Astrocyte of the spinal cord (primary cell): ENCODE measurements around the gene GRID2.

Source experiments
- DNase-seq: peaks from one replicate; pipeline ENCODE4 v3.0.0; 2011; ENCODE audit warnings: low read depth, low spot score
- H3K4me3 ChIP-seq: 2 replicates; pipeline ENCODE4 v1.5.1; 2011; ENCODE audit warnings: low read depth, mild to moderate bottlenecking, low read length, moderate library complexity
- in situ Hi-C: cut with HindIII; loops from 2 replicates; pipeline ENCODE4 v1.10.0; 2017; ENCODE audit warnings: low sequenced_read_pairs
- TF ChIP-seq, protein P1 (sequence below): IDR thresholded peaks from 2 replicates; pipeline ENCODE4 v1.5.1; 2012; ENCODE audit warnings: low read depth, mild to moderate bottlenecking, low read length, inconsistent platforms

Gene GRID2

DNA sequence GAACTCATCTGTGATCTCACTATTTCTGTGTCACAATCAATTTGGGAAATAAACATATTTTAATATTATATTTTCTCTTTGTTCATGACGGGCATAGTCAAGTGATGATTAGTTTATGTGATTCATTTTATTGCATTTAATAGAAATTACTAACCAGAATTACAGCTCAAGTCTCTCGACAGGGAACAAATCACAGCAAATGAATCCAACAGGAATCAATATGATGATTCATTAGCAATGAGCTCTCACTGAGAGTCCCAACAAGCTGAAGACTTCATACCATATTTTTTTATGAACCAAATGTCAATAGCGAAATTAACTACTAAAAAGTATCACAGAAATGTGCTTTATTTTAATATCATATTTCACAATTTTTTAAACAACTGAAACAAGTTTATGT lies 649.7 kb downstream of the GRID2 start:
- H3K4me3 ChIP-seq = no peak overlapping the region
- TF ChIP-seq, protein P1, sequence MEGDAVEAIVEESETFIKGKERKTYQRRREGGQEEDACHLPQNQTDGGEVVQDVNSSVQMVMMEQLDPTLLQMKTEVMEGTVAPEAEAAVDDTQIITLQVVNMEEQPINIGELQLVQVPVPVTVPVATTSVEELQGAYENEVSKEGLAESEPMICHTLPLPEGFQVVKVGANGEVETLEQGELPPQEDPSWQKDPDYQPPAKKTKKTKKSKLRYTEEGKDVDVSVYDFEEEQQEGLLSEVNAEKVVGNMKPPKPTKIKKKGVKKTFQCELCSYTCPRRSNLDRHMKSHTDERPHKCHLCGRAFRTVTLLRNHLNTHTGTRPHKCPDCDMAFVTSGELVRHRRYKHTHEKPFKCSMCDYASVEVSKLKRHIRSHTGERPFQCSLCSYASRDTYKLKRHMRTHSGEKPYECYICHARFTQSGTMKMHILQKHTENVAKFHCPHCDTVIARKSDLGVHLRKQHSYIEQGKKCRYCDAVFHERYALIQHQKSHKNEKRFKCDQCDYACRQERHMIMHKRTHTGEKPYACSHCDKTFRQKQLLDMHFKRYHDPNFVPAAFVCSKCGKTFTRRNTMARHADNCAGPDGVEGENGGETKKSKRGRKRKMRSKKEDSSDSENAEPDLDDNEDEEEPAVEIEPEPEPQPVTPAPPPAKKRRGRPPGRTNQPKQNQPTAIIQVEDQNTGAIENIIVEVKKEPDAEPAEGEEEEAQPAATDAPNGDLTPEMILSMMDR = no peak
- no peak for DNase-seq
- in situ Hi-C loops = no loop called here

DNA sequence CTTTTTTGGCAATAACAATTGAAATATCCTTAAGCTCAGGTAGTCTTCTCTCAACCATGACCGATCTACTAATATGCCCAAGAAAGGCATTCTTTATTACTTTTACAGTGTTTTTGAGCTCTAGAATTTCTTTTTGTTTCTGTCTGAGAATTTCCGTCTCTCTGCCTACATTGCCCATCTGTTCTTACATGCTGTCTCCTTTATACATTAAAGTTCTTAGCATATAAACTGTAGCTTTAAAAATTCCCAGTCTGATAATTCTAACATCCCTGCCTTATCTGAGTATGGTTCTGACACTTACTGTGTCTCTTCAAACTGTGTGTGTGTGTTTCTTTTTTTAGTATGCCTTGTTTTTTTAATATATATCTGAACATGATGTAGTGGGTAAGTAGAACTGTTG lies 658.1 kb downstream of the GRID2 start:
- TF ChIP-seq, protein P1 = no peak
- H3K4me3 ChIP-seq = no peak overlapping the region
- in situ Hi-C loops = no loop called here
- DNase-seq = no peak

DNA sequence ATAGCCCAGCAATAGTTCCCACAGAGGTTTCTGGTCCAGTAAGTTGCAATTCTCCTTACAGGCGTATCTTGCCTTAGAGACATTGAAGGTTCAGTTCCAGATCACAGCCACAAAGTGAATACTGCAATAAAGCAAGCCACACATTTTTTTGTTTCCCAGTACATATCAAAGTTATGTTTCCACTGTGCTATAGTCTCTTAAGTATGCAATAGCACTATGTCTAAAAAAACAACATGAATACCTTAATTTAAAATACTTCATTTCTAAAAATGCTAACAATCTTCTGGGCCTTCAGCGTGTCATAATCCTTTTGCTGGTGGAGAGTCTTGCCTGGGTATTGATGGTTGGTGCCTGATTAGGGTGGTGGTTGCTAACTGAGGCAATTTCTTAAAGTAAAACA lies 659.1 kb downstream of the GRID2 start:
- TF ChIP-seq, protein P1 = no peak
- DNase-seq = no peak
- H3K4me3 ChIP-seq = no peak overlapping the region
- in situ Hi-C loops = no loop called here

DNA sequence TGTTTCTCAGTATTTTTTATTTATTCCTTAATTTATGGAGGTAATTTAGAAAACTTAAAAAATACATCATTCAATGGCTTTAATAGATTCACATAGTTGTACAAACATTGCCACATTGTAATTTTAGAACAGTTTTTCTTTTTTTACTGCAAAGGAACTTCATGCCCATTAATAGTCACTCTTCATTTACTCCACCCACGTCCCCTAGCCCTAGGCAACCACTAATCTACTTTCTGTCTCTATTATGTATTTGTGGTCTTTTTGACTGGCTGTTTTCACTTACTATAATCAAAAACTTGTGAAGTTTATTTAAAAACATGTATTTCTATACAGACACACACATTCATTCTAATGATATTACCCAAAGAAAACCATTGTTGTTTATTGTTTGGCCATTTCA lies 664.8 kb downstream of the GRID2 start:
- no peak for DNase-seq
- TF ChIP-seq, protein P1 = no peak
- in situ Hi-C loops = no loop called here
- H3K4me3 ChIP-seq = no peak overlapping the region

DNA sequence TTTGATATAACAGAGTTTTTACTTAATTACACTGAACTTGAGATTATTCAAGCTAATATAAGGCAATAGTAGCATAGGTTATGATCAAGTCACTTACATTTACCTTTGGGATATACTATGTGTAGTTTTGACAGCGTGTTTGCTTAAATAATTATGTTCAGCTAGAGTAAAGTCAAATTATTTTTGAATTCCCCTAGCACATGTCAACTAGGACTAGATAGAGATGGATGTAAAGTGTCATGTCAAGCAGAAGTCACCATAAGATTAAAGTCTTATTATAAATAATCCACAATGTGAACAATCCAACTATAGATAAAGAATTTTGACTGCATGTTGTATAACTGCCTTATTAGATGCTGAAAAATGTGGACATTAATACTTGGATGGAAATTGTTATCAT lies 665.2 kb downstream of the GRID2 start:
- DNase-seq = no peak
- H3K4me3 ChIP-seq = no peak overlapping the region
- in situ Hi-C loops = no loop called here
- TF ChIP-seq, protein P1 = no peak

DNA sequence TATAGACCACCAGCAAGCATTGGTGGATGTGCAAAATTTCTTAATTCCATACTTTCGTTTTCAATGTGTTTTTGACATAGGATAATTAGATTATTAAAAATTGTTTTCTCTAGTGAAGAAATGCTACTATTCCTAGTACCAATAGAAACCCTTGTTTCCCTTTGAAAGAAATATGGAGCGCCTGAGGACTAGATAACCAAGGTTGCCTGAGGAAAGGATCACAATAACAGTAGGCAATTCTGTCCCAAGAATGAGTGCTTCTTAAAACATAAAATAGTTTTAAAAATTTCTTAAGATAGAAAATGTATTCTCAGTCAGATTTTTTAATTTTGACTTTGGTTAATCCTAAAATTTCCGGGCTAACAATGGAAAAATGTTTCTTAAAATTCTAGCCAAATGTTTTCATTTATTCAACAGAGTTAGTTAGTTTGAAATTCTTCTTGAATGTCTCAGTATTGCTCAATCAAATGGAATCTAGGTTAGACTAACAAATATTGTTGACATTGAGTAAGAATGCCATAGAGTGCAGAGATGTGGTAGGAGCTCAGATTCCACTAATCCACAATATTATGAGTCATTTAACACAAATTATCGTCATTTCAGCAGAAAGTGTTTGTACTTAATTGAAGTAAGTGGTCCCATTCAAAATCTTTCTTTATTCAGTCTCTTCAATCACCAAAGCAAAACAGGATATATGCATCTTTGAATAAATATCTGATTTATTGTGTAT lies 666.0 kb downstream of the GRID2 start:
- TF ChIP-seq, protein P1 = no peak
- in situ Hi-C loops = no loop called here
- peak; percentile 94 for DNase-seq
- H3K4me3 ChIP-seq = no peak overlapping the region
